GM12874 (cell line): ENCODE data around the gene ARID1A.

Source experiments
- CTCF ChIP-seq: IDR thresholded peaks from 2 replicates; pipeline ENCODE4 v1.5.1; 2011; ENCODE audit warnings: low read depth, mild to moderate bottlenecking, control low read depth, low read length, moderate library complexity; ENCODE audit not compliant: insufficient read depth

Gene ARID1A

GRCh38 chr1:26822737-26823395 lies 127.1 kb downstream of the ARID1A start:
- no peak for TF ChIP-seq CTCF

- no peak for TF ChIP-seq CTCF
These were observed 128.9 kb downstream of the ARID1A start for GRCh38 chr1:26824731-26825130.

GRCh38 chr1:26826261-26827105 lies 130.7 kb downstream of the ARID1A start, which contains the start of gene ZDHHC18:
TSS of gene ZDHHC18 (plus strand) at chr1:26826688. CDS start at chr1:26826805, 117 bp downstream.
- peak; percentile 66 for TF ChIP-seq CTCF

- no peak for TF ChIP-seq CTCF
These were observed 131.3 kb downstream of the ARID1A start for GRCh38 chr1:26827106-26827604.

GRCh38 chr1:26827663-26828062 lies 131.8 kb downstream of the ARID1A start:
- TF ChIP-seq CTCF, result no peak

GRCh38 chr1:26828411-26828991 lies 132.7 kb downstream of the ARID1A start:
- TF ChIP-seq CTCF, result no peak
